ENCODE results near the gene MSLN.
"Not testable (repeated sequence)": the region's sequence is repeated elsewhere in the genome, so short reads cannot be mapped to it uniquely, and the experiment has no call there.

The MSLN gene

GRCh38 chr16:732936-733335 lies 27.6 kb upstream of the MSLN start:
- in situ Hi-C loops (cut with HindIII; ENCODE audit: low pct_ligation_motif_present, low pct_unique_long_range_greater_than_20kb, low sequenced_read_pairs) = no loop called here
- peak; percentile 52 for DNase-seq

DNA sequence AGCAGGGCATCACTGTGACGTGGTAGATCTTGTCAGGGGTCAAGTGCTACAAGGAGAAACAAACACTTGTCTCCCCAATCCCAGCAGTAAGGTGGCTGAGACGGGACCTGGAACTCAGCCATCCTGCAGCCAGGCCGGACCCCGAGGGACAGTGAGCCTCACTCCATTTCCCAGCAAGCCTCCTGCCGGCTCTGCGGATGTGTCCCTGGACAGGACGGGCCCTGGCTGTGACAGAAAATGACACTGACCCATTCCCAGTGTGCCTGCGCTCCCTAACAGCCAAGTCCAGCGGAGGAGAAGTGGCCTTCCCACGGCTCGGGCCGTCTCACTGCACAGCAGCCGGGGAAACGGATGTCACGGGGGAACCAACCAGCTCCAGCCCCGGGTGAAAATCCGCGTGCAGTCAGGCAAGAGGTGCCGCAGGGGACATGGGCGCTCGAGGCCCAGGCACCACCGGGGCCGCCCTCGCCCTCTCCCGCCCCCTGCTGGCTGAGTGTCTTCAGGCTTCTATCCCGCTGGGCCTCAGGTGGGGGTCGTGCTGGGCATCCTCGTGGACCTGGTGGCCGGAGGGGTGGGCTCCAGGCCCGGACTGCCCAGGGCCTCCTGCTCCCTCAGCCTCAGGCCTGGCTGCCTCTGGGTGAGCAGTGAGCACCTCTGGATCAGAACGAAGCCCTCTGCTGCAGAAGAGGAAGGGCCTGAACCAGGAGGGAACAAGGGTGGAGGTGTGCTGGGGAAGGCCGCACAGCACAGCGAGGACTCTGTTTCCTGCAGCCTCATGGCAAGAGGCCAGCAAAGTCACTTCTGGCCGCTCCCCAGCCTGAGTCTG lies 26.9 kb upstream of the MSLN start:
- in situ Hi-C loops (cut with HindIII; ENCODE audit: low pct_ligation_motif_present, low pct_unique_long_range_greater_than_20kb, low sequenced_read_pairs) = no loop called here
- DNase-seq = peak; percentile 38

DNA sequence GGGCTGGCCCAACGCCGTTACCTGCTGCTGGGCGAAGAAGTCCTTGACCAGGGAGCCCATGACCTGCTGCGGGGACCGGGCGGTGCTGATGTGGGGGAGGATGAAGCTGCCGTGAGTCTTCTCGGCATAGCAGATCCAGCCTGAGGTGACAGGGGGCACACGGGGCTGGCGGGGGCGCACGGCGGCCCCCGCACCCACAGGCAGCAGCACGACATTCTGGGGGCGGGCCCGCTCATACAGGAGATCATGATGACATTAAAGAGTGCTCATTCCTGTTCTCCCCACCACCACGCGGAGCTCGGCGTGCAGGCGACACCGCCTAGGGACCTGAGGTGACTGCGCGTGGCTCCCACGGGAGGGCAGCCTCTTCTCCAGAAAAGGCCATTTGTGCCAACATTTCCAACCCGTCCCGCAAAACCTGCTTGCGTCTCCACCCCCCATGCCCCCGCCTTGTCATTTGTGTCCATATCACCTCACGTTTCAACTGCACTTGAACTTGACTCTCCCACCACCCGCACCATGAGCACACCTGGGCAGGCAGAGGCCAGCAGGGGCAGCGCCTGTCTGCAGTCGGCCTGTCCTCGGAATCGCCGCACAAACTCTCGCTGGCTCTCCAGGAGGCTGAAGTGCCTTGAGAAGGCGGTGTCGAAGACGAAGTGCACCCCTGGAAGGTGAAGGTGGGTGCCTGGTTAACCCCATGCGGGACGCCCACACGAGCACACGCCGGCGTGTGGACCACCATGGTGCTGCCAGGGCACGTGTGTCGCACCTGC lies 26.1 kb upstream of the MSLN start:
- DNase-seq = no peak
- in situ Hi-C loops (cut with HindIII; ENCODE audit: low pct_ligation_motif_present, low pct_unique_long_range_greater_than_20kb, low sequenced_read_pairs) = no loop called here

GRCh38 chr16:734981-735881 lies 25.3 kb upstream of the MSLN start:
- in situ Hi-C loops (cut with HindIII; ENCODE audit: low pct_ligation_motif_present, low pct_unique_long_range_greater_than_20kb, low sequenced_read_pairs) = no loop called here
- DNase-seq = no peak

DNA sequence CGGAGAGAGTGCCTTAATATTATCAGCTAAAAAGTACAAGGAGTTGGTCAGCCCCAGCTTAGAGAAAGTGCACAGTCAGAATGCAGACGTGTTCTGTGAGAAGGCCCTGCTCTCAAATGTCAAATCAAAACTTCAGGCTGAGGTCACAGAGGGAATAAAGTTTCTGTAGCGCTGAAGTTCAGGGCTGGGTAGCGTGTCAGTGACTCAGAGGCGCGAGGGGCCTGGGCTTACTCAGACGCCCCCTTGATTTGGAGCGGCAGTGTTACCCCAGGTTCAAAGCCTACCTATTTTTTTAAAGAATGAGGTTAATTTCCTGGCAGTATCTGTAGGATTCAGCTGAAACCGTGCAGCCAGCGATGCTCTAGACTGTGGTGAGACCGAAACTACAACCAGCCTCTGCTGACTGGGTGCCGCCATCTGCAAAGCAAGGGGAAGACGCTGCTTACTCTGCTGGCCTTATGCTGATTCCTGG lies 24.5 kb upstream of the MSLN start:
- DNase-seq = no peak
- in situ Hi-C loops (cut with HindIII; ENCODE audit: low pct_ligation_motif_present, low pct_unique_long_range_greater_than_20kb, low sequenced_read_pairs) = no loop called here

DNA sequence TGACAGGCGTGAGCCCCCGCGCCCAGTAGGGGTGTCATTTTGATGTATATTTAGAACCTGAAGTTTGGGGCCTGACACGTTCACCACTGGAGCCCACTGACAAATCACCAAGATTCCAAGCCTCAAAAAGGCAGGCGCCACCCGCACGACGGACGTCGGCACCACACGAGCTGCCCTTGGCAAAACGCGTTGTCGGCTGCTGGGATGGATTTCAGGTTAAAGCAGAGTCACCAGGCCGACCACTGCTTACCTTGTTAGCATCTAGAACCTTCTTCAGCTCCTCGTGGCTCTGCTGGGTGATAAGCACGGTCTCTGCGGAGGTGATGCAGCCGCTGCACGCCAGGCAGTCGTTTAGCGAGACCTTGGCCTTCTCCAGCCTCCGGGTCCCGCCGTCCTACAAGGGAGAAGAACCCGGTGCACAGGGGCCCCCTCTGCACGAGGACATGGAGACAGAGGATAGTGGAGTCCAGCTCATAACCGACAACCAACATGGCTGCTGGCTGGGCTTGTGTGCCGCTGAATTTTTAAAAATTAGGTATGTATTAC lies 23.5 kb upstream of the MSLN start:
- in situ Hi-C loops (cut with HindIII; ENCODE audit: low pct_ligation_motif_present, low pct_unique_long_range_greater_than_20kb, low sequenced_read_pairs) = no loop called here
- DNase-seq = no peak

- DNase-seq = peak; percentile 35
- in situ Hi-C loops (cut with HindIII; ENCODE audit: low pct_ligation_motif_present, low pct_unique_long_range_greater_than_20kb, low sequenced_read_pairs) = no loop called here
These were observed 20.7 kb upstream of the MSLN start for GRCh38 chr16:739560-740458.

DNA sequence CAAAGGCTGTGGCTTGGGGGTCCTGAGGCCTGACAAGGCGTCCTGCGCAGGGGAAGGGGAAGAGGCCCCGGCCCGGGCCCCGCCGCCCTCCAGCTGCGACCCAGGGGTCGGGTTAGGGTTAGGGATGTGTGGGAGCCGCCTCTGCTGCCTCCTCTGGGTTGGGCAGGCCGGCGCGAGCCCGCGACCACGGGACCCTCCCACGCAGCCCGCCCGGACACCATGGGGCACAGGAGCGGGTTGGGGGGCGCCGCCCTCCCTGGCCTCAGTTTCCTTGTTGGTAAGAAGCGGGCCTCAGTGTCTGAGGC lies 20.1 kb upstream of the MSLN start:
- DNase-seq = no peak
- in situ Hi-C loops (cut with HindIII; ENCODE audit: low pct_ligation_motif_present, low pct_unique_long_range_greater_than_20kb, low sequenced_read_pairs) = no loop called here

- in situ Hi-C loops (cut with HindIII; ENCODE audit: low pct_ligation_motif_present, low pct_unique_long_range_greater_than_20kb, low sequenced_read_pairs) = no loop called here
- peak; percentile 96 for DNase-seq
These were observed 19.6 kb upstream of the MSLN start, which contains the start of gene CIAO3 for GRCh38 chr16:740764-741505. Gene CIAO3 (minus strand): TSS chr16:740997. CDS start chr16:740985, 12 bp downstream.

DNA sequence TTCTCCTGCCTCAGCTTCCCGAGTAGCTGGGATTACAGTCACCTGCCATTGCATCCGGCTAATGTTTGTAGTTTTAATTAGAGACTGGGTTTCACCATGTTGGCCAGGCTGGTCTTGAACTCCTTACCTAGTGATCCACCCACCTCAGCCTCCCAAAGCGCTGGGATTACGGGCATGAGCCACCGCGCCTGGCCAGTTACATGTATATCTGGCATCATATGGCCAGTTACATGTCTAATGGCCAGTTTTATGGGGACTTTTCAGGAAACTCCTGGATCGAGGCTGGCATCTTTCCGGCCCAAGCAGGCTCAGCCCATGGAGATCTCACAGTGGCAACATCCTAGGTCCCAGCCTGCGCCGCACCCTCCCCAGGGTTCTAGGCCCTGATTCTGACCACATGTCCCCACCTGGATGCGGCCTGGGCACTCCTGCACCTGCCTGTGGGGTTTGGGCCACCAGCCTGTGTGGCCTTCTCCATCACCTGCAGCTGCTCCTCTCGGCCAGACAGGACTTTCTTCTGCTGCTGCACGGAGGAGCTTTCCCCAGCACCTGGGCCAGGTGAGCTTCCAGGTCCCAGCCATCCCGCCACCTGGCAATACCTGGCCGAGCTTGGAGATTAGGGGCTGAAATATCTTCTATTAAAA lies 18.4 kb upstream of the MSLN start:
- in situ Hi-C loops (cut with HindIII; ENCODE audit: low pct_ligation_motif_present, low pct_unique_long_range_greater_than_20kb, low sequenced_read_pairs) = no loop called here
- DNase-seq = no peak

GRCh38 chr16:742894-743293 lies 17.6 kb upstream of the MSLN start:
- DNase-seq; in situ Hi-C loops (cut with HindIII; ENCODE audit: low pct_ligation_motif_present, low pct_unique_long_range_greater_than_20kb, low sequenced_read_pairs): not testable (repeated sequence)

DNA sequence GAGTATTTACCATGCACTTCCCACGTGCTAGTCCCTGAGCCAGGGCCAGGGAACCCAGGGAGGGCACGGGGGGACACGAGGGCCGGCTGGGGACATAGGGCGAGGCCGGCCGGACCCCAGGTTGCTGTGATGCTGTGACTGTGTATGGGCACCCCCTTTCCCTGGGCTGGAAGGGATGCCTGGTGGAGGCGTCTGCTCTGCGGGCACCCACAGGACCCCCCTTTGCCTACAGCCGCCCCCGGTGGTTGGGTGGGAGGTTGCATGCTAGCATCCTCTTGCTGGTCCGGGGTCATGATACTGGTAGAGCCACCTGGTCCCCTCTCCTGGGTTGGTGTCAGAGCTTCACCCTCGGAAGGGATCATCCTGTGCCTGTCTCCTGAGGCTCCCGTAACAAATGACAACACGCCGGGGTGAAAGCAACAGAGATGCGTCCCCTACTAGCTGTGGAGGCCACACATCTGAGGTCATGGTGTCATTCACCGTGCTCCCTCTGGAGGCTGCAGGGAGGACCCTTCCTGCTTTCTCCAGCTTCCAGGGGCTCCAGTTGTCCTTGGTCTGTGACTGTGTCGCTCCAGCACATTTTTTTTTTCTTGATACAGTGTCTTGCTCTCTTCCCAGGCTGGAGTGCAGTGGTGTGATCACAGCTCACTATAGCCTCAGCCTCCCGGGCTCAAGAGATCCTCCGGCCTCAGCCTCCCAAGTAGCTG lies 16.6 kb upstream of the MSLN start:
- in situ Hi-C loops (cut with HindIII; ENCODE audit: low pct_ligation_motif_present, low pct_unique_long_range_greater_than_20kb, low sequenced_read_pairs) = no loop called here
- no peak for DNase-seq

DNA sequence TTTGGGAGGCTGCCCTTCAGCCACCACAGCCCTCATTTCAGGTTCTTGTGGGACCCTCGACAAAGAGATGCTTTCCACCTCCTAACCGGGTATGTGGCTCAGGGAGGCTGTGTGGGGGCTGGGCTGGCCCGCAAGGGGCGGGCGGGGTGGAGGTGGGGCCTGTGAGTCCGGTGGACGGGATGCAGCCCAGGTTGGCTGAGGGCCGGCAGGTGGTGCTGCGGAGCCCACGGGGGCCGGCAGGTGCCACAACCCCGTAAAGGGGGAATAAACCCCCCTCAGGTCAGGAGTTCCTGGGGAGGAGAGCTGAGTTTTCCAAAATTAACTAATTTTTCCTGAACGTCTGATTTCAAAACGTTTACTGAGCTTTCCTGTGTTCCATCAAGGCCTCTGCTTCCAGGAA lies 14.8 kb upstream of the MSLN start:
- in situ Hi-C loops (cut with HindIII; ENCODE audit: low pct_ligation_motif_present, low pct_unique_long_range_greater_than_20kb, low sequenced_read_pairs) = no loop called here
- DNase-seq = peak; percentile 66

GRCh38 chr16:746637-747036 lies 13.9 kb upstream of the MSLN start:
- no peak for DNase-seq
- in situ Hi-C loops (cut with HindIII; ENCODE audit: low pct_ligation_motif_present, low pct_unique_long_range_greater_than_20kb, low sequenced_read_pairs) = no loop called here

DNA sequence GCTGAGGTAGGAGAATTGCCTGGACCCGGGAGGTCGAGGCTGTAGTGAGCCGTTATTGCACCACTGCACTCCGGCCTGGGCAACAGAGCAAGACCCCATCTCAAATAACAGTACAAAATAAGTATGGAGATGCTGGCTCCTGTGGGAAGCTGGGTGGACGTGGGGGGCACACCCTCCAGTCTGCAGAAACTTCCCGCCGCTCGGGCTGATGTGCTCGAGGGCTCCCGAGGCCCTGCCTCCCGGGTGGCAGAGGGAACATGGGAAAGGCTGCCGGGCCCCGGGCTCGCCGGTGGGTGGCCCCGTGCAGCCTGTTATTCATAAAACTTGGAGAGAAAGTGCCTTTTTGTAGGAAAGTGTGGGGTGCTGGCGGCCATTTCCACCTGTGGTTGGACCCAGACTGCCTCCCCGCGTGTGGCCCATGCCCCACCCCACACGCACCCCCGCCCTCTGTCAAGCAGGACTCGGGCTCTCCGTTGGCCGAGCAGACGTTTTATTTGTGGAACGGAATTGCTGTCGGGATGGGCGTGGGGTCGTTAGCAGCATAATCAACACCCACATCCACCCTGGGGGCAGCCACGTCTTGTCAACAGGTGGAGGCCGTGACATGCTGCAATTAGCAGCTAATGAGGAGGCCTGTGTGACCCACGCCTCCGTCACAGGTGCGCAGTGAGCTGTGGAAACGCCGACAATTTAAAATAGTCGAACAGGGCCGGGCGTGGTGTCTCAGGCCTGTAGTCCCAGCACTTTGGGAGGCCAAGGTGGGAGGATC lies 12.4 kb upstream of the MSLN start:
- DNase-seq = no peak
- in situ Hi-C loops (cut with HindIII; ENCODE audit: low pct_ligation_motif_present, low pct_unique_long_range_greater_than_20kb, low sequenced_read_pairs) = no loop called here
